Trophoblast cell (in vitro differentiated cells and primary cell): ENCODE data around the gene PPP2R2D.

Experiments used
- DNase-seq, 2 donors: peaks; one replicate each; pipeline ENCODE4 v3.0.0-alpha.2; 2016
- H2AFZ ChIP-seq: 2 replicates; pipeline ENCODE4 v1.6.1; 2013; ENCODE audit warnings: low read length, moderate library complexity, mild to moderate bottlenecking; ENCODE audit not compliant: insufficient read depth, poor library complexity
- H2AK5ac ChIP-seq: 2 replicates; pipeline ENCODE4 v1.6.1; 2013; ENCODE audit warnings: mild to moderate bottlenecking, low read length
- H2BK120ac ChIP-seq: 2 replicates; pipeline ENCODE4 v1.6.1; 2013; ENCODE audit warnings: low read length, mild to moderate bottlenecking, moderate library complexity; ENCODE audit not compliant: insufficient read depth, poor library complexity
- H2BK12ac ChIP-seq: 2 replicates; pipeline ENCODE4 v1.6.1; 2013; ENCODE audit warnings: mild to moderate bottlenecking, low read length, moderate library complexity
- H2BK5ac ChIP-seq: 2 replicates; pipeline ENCODE4 v1.6.1; 2013; ENCODE audit warnings: low read length, low read depth, moderate library complexity, mild to moderate bottlenecking; ENCODE audit not compliant: poor library complexity
- H3K14ac ChIP-seq: 2 replicates; pipeline ENCODE4 v1.6.1; 2013; ENCODE audit warnings: mild to moderate bottlenecking, low read length
- H3K18ac ChIP-seq: 2 replicates; pipeline ENCODE4 v1.6.1; 2013; ENCODE audit warnings: mild to moderate bottlenecking, low read length
- H3K23ac ChIP-seq: 2 replicates; pipeline ENCODE4 v1.6.1; 2013; ENCODE audit warnings: low read length
- H3K27ac ChIP-seq: 2 replicates; pipeline ENCODE4 v1.5.1; 2013; ENCODE audit warnings: low read depth, mild to moderate bottlenecking, inconsistent platforms, low read length, moderate library complexity
- H3K27me3 ChIP-seq: 2 replicates; pipeline ENCODE4 v1.6.1; 2013; ENCODE audit warnings: inconsistent platforms, mild to moderate bottlenecking, low read length, moderate library complexity; ENCODE audit not compliant: insufficient read depth
- H3K36me3 ChIP-seq, 2 experiments: 1 replicate in 1 of 2; 2 replicates in 1 of 2; pipeline ENCODE4 v1.6.1; 2013; ENCODE audit warnings: low read length in 2 of 2, mild to moderate bottlenecking in 2 of 2, moderate library complexity in 1 of 2; ENCODE audit not compliant: insufficient read depth in 2 of 2, control insufficient read depth in 1 of 2
- H3K4ac ChIP-seq: 2 replicates; pipeline ENCODE4 v1.6.1; 2013; ENCODE audit warnings: low read depth, mild to moderate bottlenecking, low read length, moderate library complexity
- H3K4me1 ChIP-seq, 2 experiments: 1 replicate in 1 of 2; 2 replicates in 1 of 2; pipeline ENCODE4 v1.6.1; 2013; ENCODE audit warnings: low read length in 2 of 2, mild to moderate bottlenecking in 2 of 2, moderate library complexity in 1 of 2; ENCODE audit not compliant: insufficient read depth in 2 of 2, control insufficient read depth in 1 of 2
- H3K4me2 ChIP-seq: 2 replicates; pipeline ENCODE4 v1.6.1; 2013; ENCODE audit warnings: inconsistent platforms, mild to moderate bottlenecking, low read length, moderate library complexity
- H3K4me3 ChIP-seq: 2 replicates; pipeline ENCODE4 v1.5.1; 2013; ENCODE audit warnings: mild to moderate bottlenecking, low read depth, low read length, inconsistent platforms
- H3K79me1 ChIP-seq: one replicate; pipeline ENCODE4 v1.6.1; 2013; ENCODE audit warnings: low read length
- H3K79me2 ChIP-seq: 2 replicates; pipeline ENCODE4 v1.6.1; 2013; ENCODE audit warnings: low read length, mild to moderate bottlenecking; ENCODE audit not compliant: control insufficient read depth, insufficient read depth, poor library complexity
- H3K9ac ChIP-seq: 2 replicates; pipeline ENCODE4 v1.6.1; 2013; ENCODE audit warnings: mild to moderate bottlenecking, low read length
- H3K9me3 ChIP-seq: 2 replicates; pipeline ENCODE4 v1.6.1; 2013; ENCODE audit warnings: low read depth, mild to moderate bottlenecking, control low read depth, inconsistent platforms, low read length; ENCODE audit not compliant: insufficient read depth
- H4K12ac ChIP-seq: 2 replicates; pipeline ENCODE4 v1.6.1; 2013; ENCODE audit warnings: low read depth, mild to moderate bottlenecking, low read length, moderate library complexity
- H4K8ac ChIP-seq: 2 replicates; pipeline ENCODE4 v1.6.1; 2013; ENCODE audit warnings: low read depth, mild to moderate bottlenecking, low read length, moderate library complexity
- H4K91ac ChIP-seq: one replicate; pipeline ENCODE4 v1.6.1; 2013; ENCODE audit warnings: low read depth, mild to moderate bottlenecking, low read length, moderate library complexity
- WGBS: extraction: QIAGEN DNeasy Blood & Tissue Kit; methylation state at CpG from one replicate; pipeline ENCODE4 v1.1.7; 2013; ENCODE audit warnings: missing lambda C conversion rate; ENCODE audit not compliant: insufficient read length, insufficient coverage; ENCODE audit errors: extremely low coverage; 5-methylcytosine and 5-hydroxymethylcytosine counted together

PPP2R2D gene

GRCh38 chr10:131898061-131898460, 2.7 kb upstream of the PPP2R2D start:
- Histone ChIP-seq H3K27me3 (no peaks in the 10 kb centered on the region), H3K27ac (no peak overlapping the region), H4K91ac (no peak overlapping the region), H4K8ac (no peak overlapping the region), H3K36me3 (peaks cover 0 to 3% of the 10 kb centered on the region in 2 experiments), H3K4me3 (no peak overlapping the region), H3K79me2 (peaks cover 8% of the 10 kb centered on the region), H3K23ac (no peak overlapping the region), H3K9me3 (no peaks in the 10 kb centered on the region), H3K79me1 (peaks cover 11% of the 10 kb centered on the region), H3K4me2 (no peak overlapping the region), H2BK12ac (no peak overlapping the region), H3K14ac (no peak overlapping the region), H2AK5ac (no peak overlapping the region), H3K4me1 (peaks cover 7 to 10% of the 10 kb centered on the region in 2 experiments), H3K9ac (no peak overlapping the region), H2BK120ac (no peak overlapping the region), H3K4ac (no peak overlapping the region), H3K18ac (no peak overlapping the region), H4K12ac (no peak overlapping the region), H2AFZ (no peak overlapping the region), H2BK5ac (no peak overlapping the region)
- DNase-seq: no peak
- no CpG with 5 or more reads among the region's 8 CpGs for WGBS

GRCh38 chr10:131898713-131899112, 2.1 kb upstream of the PPP2R2D start:
- H3K23ac ChIP-seq: no peak overlapping the region
- no peaks in the 10 kb centered on the region for H3K9me3 ChIP-seq
- no peak for DNase-seq
- H3K79me2 ChIP-seq: peaks cover 10% of the 10 kb centered on the region
- H3K18ac ChIP-seq: no peak overlapping the region
- no peak overlapping the region for H4K12ac ChIP-seq
- no peaks in the 10 kb centered on the region for H3K27me3 ChIP-seq
- H3K36me3 ChIP-seq: peaks cover 0 to 3% of the 10 kb centered on the region in 2 experiments
- no CpG with 5 or more reads among the region's 5 CpGs for WGBS
- H3K27ac ChIP-seq: no peak overlapping the region
- H4K8ac ChIP-seq: no peak overlapping the region
- H2BK5ac ChIP-seq: no peak overlapping the region
- peaks cover 7 to 12% of the 10 kb centered on the region in 2 experiments for H3K4me1 ChIP-seq
- H2BK120ac ChIP-seq: no peak overlapping the region
- no peak overlapping the region for H3K14ac ChIP-seq
- H3K4me2 ChIP-seq: no peak overlapping the region
- H2BK12ac ChIP-seq: no peak overlapping the region
- no peak overlapping the region for H3K9ac ChIP-seq
- H3K79me1 ChIP-seq: peaks cover 11% of the 10 kb centered on the region
- H3K4ac ChIP-seq: no peak overlapping the region
- no peak overlapping the region for H4K91ac ChIP-seq
- no peak overlapping the region for H2AFZ ChIP-seq
- no peak overlapping the region for H2AK5ac ChIP-seq
- H3K4me3 ChIP-seq: no peak overlapping the region

GRCh38 chr10:131899116-131899690, 1.6 kb upstream of the PPP2R2D start:
- H3K18ac ChIP-seq: no peak overlapping the region
- H4K8ac ChIP-seq: no peak overlapping the region
- DNase-seq: no peak
- H3K36me3 ChIP-seq: peaks cover 0 to 3% of the 10 kb centered on the region in 2 experiments
- H3K79me1 ChIP-seq: peaks cover 11% of the 10 kb centered on the region
- H3K4me1 ChIP-seq: peaks cover 7 to 12% of the 10 kb centered on the region in 2 experiments
- H4K12ac ChIP-seq: no peak overlapping the region
- H3K14ac ChIP-seq: no peak overlapping the region
- no peak overlapping the region for H2BK5ac ChIP-seq
- no peak overlapping the region for H2AFZ ChIP-seq
- H3K9ac ChIP-seq: no peak overlapping the region
- H3K4ac ChIP-seq: no peak overlapping the region
- no peak overlapping the region for H3K4me3 ChIP-seq
- H3K27me3 ChIP-seq: no peaks in the 10 kb centered on the region
- no peak overlapping the region for H3K23ac ChIP-seq
- no peak overlapping the region for H2BK12ac ChIP-seq
- no peak overlapping the region for H2AK5ac ChIP-seq
- H3K9me3 ChIP-seq: no peaks in the 10 kb centered on the region
- WGBS: no CpG with 5 or more reads among the region's 8 CpGs
- no peak overlapping the region for H4K91ac ChIP-seq
- H3K79me2 ChIP-seq: peaks cover 11% of the 10 kb centered on the region
- no peak overlapping the region for H3K27ac ChIP-seq
- no peak overlapping the region for H3K4me2 ChIP-seq
- H2BK120ac ChIP-seq: no peak overlapping the region

- Histone ChIP-seq H2AFZ (peak overlapping the region; percentile 8), H3K4me1 (peaks cover 10 to 12% of the 10 kb centered on the region in 2 experiments), H2BK120ac (peak overlapping the region; percentile 16), H3K27me3 (no peaks in the 10 kb centered on the region), H3K36me3 (peaks cover 0 to 3% of the 10 kb centered on the region in 2 experiments), H4K91ac (peak overlapping the region; percentile 42), H3K4ac (peak overlapping the region; percentile 19), H2BK5ac (no peak overlapping the region), H3K79me2 (peaks cover 14% of the 10 kb centered on the region), H3K23ac (no peak overlapping the region), H4K12ac (peak overlapping the region; percentile 81), H2BK12ac (no peak overlapping the region), H3K9me3 (no peaks in the 10 kb centered on the region), H3K14ac (peak overlapping the region; percentile 38), H3K27ac (no peak overlapping the region), H3K4me3 (peak overlapping the region; percentile 76), H3K9ac (peak overlapping the region; percentile 80), H3K18ac (peak overlapping the region; percentile 51), H3K4me2 (peak overlapping the region; percentile 98), H3K79me1 (peaks cover 11% of the 10 kb centered on the region), H4K8ac (peak overlapping the region; percentile 81), H2AK5ac (no peak overlapping the region)
- no CpG with 5 or more reads among the region's 24 CpGs for WGBS
- DNase-seq: no peak
Observed at GRCh38 chr10:131899695-131900349, 986 bp upstream of the PPP2R2D start.
